ENCODE data around the gene GABARAP.

GABARAP gene

GRCh38 chr17:7239091-7240027 is 2.9 kb downstream of the GABARAP start, which contains the start of gene PHF23:
Gene PHF23 (minus strand): TSS chr17:7239457. CDS start chr17:7239279, 178 bp downstream.
- peak; percentile 100 for DNase-seq (ENCODE audit: low read depth, low spot score)

GRCh38 chr17:7238420-7239090 is 3.7 kb downstream of the GABARAP start:
- DNase-seq (ENCODE audit: low read depth, low spot score), result peak; percentile 58

- DNase-seq (ENCODE audit: low read depth, low spot score), result peak; percentile 84
These were observed 4.4 kb downstream of the GABARAP start for GRCh38 chr17:7237761-7238419.

- peak; percentile 25 for DNase-seq (ENCODE audit: low read depth, low spot score)
These were observed 4.9 kb downstream of the GABARAP start for GRCh38 chr17:7237266-7237760.

GRCh38 chr17:7236808-7237207 is 5.4 kb downstream of the GABARAP start:
- DNase-seq (ENCODE audit: low read depth, low spot score), result no peak

- DNase-seq (ENCODE audit: low read depth, low spot score), result peak; percentile 55
These were observed 6.3 kb downstream of the GABARAP start for GRCh38 chr17:7235693-7236665.

- peak; percentile 98 for DNase-seq (ENCODE audit: low read depth, low spot score)
These were observed 7.9 kb downstream of the GABARAP start, which contains the start of gene DVL2 for GRCh38 chr17:7234083-7234951. Gene DVL2 (minus strand): TSS chr17:7234517. CDS start chr17:7234262, 255 bp downstream.

- DNase-seq (ENCODE audit: low read depth, low spot score), result peak; percentile 26
These were observed 8.6 kb downstream of the GABARAP start for GRCh38 chr17:7233701-7234082.

GRCh38 chr17:7232114-7232513 is 10.1 kb downstream of the GABARAP start:
- DNase-seq (ENCODE audit: low read depth, low spot score), result no peak

GRCh38 chr17:7229504-7229903 is 12.7 kb downstream of the GABARAP start:
- DNase-seq (ENCODE audit: low read depth, low spot score), result no peak

- no peak for DNase-seq (ENCODE audit: low read depth, low spot score)
These were observed 13.3 kb downstream of the GABARAP start for GRCh38 chr17:7228920-7229319.

- DNase-seq (ENCODE audit: low read depth, low spot score), result no peak
These were observed 15.2 kb downstream of the GABARAP start for GRCh38 chr17:7226721-7227710.

- no peak for DNase-seq (ENCODE audit: low read depth, low spot score)
These were observed 16.4 kb downstream of the GABARAP start for GRCh38 chr17:7225711-7226331.

- DNase-seq (ENCODE audit: low read depth, low spot score), result no peak
These were observed 17.6 kb downstream of the GABARAP start for GRCh38 chr17:7224661-7225111.

GRCh38 chr17:7224110-7224509 is 18.1 kb downstream of the GABARAP start:
- peak; percentile 50 for DNase-seq (ENCODE audit: low read depth, low spot score)

- DNase-seq (ENCODE audit: low read depth, low spot score), result no peak
These were observed 18.9 kb downstream of the GABARAP start for GRCh38 chr17:7223375-7223774.

- DNase-seq (ENCODE audit: low read depth, low spot score), result no peak
These were observed 19.3 kb downstream of the GABARAP start for GRCh38 chr17:7222972-7223292.
